ENCODE measurements around the gene EHD3.

The EHD3 gene

GRCh38 chr2:31235504-31235902 lies 1.6 kb downstream of the EHD3 start:
- no peak for DNase-seq (ENCODE audit: low spot score)
- TF ChIP-seq CTCF (IDR thresholded peaks at IDR 0.05; ENCODE audit: extremely low read depth, missing control alignments): no peak

GRCh38 chr2:31236433-31237205 lies 2.7 kb downstream of the EHD3 start:
- no peak for TF ChIP-seq CTCF (IDR thresholded peaks at IDR 0.05; ENCODE audit: extremely low read depth, missing control alignments)
- no peak for DNase-seq (ENCODE audit: low spot score)

- TF ChIP-seq CTCF (IDR thresholded peaks at IDR 0.05; ENCODE audit: extremely low read depth, missing control alignments): no peak
- DNase-seq (ENCODE audit: low spot score): no peak
Observed at GRCh38 chr2:31237348-31238017, 3.5 kb downstream of the EHD3 start.

GRCh38 chr2:31238126-31238905 lies 4.4 kb downstream of the EHD3 start:
- no peak for TF ChIP-seq CTCF (IDR thresholded peaks at IDR 0.05; ENCODE audit: extremely low read depth, missing control alignments)
- DNase-seq (ENCODE audit: low spot score): no peak

- no peak for TF ChIP-seq CTCF (IDR thresholded peaks at IDR 0.05; ENCODE audit: extremely low read depth, missing control alignments)
- no peak for DNase-seq (ENCODE audit: low spot score)
Observed at GRCh38 chr2:31238906-31239592, 5.1 kb downstream of the EHD3 start.

- no peak for DNase-seq (ENCODE audit: low spot score)
- TF ChIP-seq CTCF (IDR thresholded peaks at IDR 0.05; ENCODE audit: extremely low read depth, missing control alignments): no peak
Observed at GRCh38 chr2:31239593-31240177, 5.7 kb downstream of the EHD3 start.

Data from GM20000 (cell line).